ENCODE results near the gene PLTP. TPM values are rescaled to one million over a fixed set of nuclear protein-coding genes. Genes with fewer than 3 reads are reported as not detected.

Gene PLTP
- total RNA-seq, 4 donors from 2014 or later, result 74.7 to 713 (median 134) TPM

DNA sequence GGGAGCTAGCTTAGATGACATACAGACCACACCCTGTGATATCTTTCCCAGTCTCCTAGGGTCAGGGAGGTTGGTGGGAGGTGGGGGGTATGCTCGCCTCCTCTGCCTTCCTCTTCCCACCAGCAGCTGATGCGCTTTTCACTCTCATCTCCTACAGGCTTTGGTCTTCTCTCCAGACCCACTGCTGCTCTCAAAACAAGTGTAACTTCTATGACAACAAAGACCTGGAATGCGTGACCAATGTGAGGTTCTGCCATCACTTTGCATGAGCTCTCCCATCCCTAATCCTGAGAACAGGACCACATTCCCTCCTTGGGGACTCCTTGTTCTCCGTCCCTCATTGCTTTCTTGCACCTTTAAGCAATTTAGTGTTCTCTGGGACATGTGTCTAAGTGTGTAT is 18.1 kb downstream of the PLTP start:
- 78 to 94% methylated on average over 4 of the region's 4 CpGs for WGBS, 2 donors
- Histone ChIP-seq H3K36me3 (peaks cover 0 to 67% (median 31%) of the 10 kb centered on the region in 3 donors), H3K4me1 (peaks cover 0 to 33% (median 20%) of the 10 kb centered on the region in 4 donors), H3K9me3 (no peaks in the 10 kb centered on the region), H3K4me3 (no peak overlapping the region), H3K27ac (no peak overlapping the region), H3K27me3 (no peaks in the 10 kb centered on the region)
- DNase-seq (ENCODE audit: low spot score in 2 of 2), result no peak
- TF ChIP-seq EP300 (IDR thresholded peaks at IDR 0.05) (no peak), POLR2A (IDR thresholded peaks at IDR 0.05) (no peak)
- TF ChIP-seq, protein P1, sequence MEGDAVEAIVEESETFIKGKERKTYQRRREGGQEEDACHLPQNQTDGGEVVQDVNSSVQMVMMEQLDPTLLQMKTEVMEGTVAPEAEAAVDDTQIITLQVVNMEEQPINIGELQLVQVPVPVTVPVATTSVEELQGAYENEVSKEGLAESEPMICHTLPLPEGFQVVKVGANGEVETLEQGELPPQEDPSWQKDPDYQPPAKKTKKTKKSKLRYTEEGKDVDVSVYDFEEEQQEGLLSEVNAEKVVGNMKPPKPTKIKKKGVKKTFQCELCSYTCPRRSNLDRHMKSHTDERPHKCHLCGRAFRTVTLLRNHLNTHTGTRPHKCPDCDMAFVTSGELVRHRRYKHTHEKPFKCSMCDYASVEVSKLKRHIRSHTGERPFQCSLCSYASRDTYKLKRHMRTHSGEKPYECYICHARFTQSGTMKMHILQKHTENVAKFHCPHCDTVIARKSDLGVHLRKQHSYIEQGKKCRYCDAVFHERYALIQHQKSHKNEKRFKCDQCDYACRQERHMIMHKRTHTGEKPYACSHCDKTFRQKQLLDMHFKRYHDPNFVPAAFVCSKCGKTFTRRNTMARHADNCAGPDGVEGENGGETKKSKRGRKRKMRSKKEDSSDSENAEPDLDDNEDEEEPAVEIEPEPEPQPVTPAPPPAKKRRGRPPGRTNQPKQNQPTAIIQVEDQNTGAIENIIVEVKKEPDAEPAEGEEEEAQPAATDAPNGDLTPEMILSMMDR (IDR thresholded peaks at IDR 0.05), result no peak

GRCh38 chr20:45892828-45893500 is 19.0 kb downstream of the PLTP start:
- 75 to 87% methylated on average over 4 of the region's 4 CpGs for WGBS, 2 donors
- H3K27me3 ChIP-seq, result no peaks in the 10 kb centered on the region
- H3K4me1 ChIP-seq, result peaks cover 0 to 36% (median 20%) of the 10 kb centered on the region in 4 donors
- no peak overlapping the region for H3K4me3 ChIP-seq
- TF ChIP-seq, protein P1 (IDR thresholded peaks at IDR 0.05), result no peak
- TF ChIP-seq POLR2A (IDR thresholded peaks at IDR 0.05) (no peak), EP300 (IDR thresholded peaks at IDR 0.05) (no peak)
- H3K9me3 ChIP-seq, result no peaks in the 10 kb centered on the region
- DNase-seq (ENCODE audit: low spot score in 2 of 2), result no peak
- H3K27ac ChIP-seq, result no peak overlapping the region
- peaks cover 0 to 64% (median 31%) of the 10 kb centered on the region in 3 donors for H3K36me3 ChIP-seq

DNA sequence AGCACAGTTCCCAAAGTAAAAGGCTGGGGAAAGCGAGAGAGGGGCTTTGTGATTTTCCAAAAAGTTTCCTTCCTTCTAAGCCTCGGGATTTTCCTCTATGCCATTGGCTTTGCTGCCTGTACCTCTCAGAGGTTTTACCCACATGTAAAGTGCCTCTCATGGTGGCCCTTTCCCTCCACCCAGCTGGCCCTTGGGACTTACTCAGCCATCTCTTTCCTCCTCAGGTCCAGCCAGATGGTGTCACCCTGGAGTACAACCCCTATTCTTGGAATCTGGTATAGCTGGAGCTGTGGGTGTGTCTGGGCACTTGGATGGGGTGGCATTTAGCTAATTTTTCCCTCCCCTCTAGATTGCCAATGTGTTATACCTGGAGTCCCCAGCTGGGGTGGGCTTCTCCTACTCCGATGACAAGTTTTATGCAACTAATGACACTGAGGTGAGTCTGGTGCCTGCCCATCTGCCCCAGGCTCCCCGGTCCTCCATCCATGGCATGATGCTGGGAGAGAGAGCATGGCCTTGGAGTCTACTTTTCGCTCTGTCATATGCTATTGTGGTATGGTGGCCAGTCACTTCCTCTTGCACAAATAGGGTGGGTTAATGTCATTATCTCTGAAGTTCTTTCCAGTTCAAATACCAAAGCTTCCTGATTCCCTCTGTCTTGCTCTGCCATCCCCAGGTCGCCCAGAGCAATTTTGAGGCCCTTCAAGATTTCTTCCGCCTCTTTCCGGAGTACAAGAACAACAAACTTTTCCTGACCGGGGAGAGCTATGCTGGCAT is 19.7 kb downstream of the PLTP start:
- Histone ChIP-seq H3K4me3 (peak overlapping the region in 3 of 4 donors; percentile 60 to 85 (median 64)), H3K27me3 (no peaks in the 10 kb centered on the region), H3K4me1 (peaks cover 0 to 36% (median 20%) of the 10 kb centered on the region in 4 donors), H3K36me3 (peaks cover 0 to 64% (median 31%) of the 10 kb centered on the region in 3 donors), H3K9me3 (no peaks in the 10 kb centered on the region), H3K27ac (peak overlapping the region in 2 of 4 donors; percentile 86)
- DNase-seq (ENCODE audit: low spot score in 2 of 2), result no peak
- no peak for TF ChIP-seq EP300 (IDR thresholded peaks at IDR 0.05)
- TF ChIP-seq POLR2A (IDR thresholded peaks at IDR 0.05), result no peak
- TF ChIP-seq, protein P1 (IDR thresholded peaks at IDR 0.05), result no peak
- WGBS, 2 donors, result 72 to 90% methylated on average over 9 of the region's 9 CpGs

GRCh38 chr20:45890985-45891983 is 20.7 kb downstream of the PLTP start, which contains the start of the genes CTSA and NEURL2:
TSS of gene CTSA (plus strand) at chr20:45891335. CDS start at chr20:45891569, 234 bp downstream.
TSS of gene NEURL2 (minus strand) at chr20:45891208. CDS start at chr20:45890991, 217 bp downstream.
- H3K27me3 ChIP-seq, result no peaks in the 10 kb centered on the region
- TF ChIP-seq, protein P1 (IDR thresholded peaks at IDR 0.05), result no peak
- peak in 1 of 2 donors; percentile 58 for TF ChIP-seq POLR2A (IDR thresholded peaks at IDR 0.05)
- peak; percentile 81 to 96 for TF ChIP-seq EP300 (IDR thresholded peaks at IDR 0.05)
- no peaks in the 10 kb centered on the region for H3K9me3 ChIP-seq
- peak within 1 kb of the TSS; percentile 60 to 85 (median 66) for H3K4me3 ChIP-seq
- peak within 1 kb of the TSS; percentile 47 to 86 (median 84) for H3K27ac ChIP-seq
- H3K4me1 ChIP-seq, result peaks cover 0 to 36% (median 20%) of the 10 kb centered on the region in 4 donors
- peaks cover 0 to 64% (median 25%) of the 10 kb centered on the region in 3 donors for H3K36me3 ChIP-seq
- WGBS, 2 donors, result 1 to 2% methylated on average over 42 to 50 of the region's 78 CpGs
- peak; percentile 95 to 96 for DNase-seq (ENCODE audit: low spot score in 2 of 2)
